HEK293 (cell line): ENCODE measurements around the gene VTA1.

ENCODE experiments used
- CTCF ChIA-PET: fragments of 350-600 bp; formaldehyde crosslinking; extraction: SDS; loops from one replicate; lab custom pipeline; 2021; ENCODE audit warnings: antibody characterized with exemption; lab: Yijun Ruan, JAX
- POLR2A ChIA-PET: fragments of 300-600 bp; formaldehyde crosslinking; extraction: SDS; loops from one replicate; lab custom pipeline; 2020; ENCODE audit warnings: antibody characterized with exemption, inconsistent platforms; lab: Yijun Ruan, JAX
- H3K27ac ChIP-seq: fragments of 200-500 bp; sonication (Bioruptor generic); 2 replicates; pipeline ENCODE4 v1.5.1; 2014; ENCODE audit warnings: low read depth, low read length, control low read depth, inconsistent platforms; ENCODE audit errors: extremely low read depth
- H3K36me3 ChIP-seq, 2 experiments: fragments of 200-500 bp in 1 of 2; sonication (Bioruptor generic) in 1 of 2; 1 replicate in 1 of 2; 2 replicates in 1 of 2; pipeline ENCODE4 v1.5.1; 2014 to 2017; ENCODE audit warnings: inconsistent platforms in 2 of 2, low read length in 2 of 2; ENCODE audit not compliant: control insufficient read depth in 2 of 2, insufficient read depth in 1 of 2
- H3K4me1 ChIP-seq: fragments of 200-500 bp; sonication (Bioruptor generic); 2 replicates; pipeline ENCODE4 v1.5.1; 2014; ENCODE audit warnings: mild to moderate bottlenecking, low read length, inconsistent platforms; ENCODE audit not compliant: control insufficient read depth, insufficient read depth
- H3K4me3 ChIP-seq: 2 replicates; pipeline ENCODE4 v1.5.1; 2011; ENCODE audit warnings: low read depth, mild to moderate bottlenecking, control low read depth, low read length, moderate library complexity
- H3K9me3 ChIP-seq: fragments of 200-500 bp; sonication (Bioruptor generic); 2 replicates; pipeline ENCODE4 v1.5.1; 2014; ENCODE audit warnings: low read depth, low read length, inconsistent platforms; ENCODE audit not compliant: control insufficient read depth, insufficient read depth
- ATF2 ChIP-seq: fragments of 450-650 bp; formaldehyde crosslinking; IDR thresholded peaks from 2 replicates; pipeline ENCODE4 v1.5.1; 2016; ENCODE audit warnings: missing biosample characterization, missing genetic modification characterization, low read depth
- IKZF3 ChIP-seq: fragments of 450-650 bp; IDR thresholded peaks from 2 replicates; pipeline ENCODE4 v1.5.0; 2018; ENCODE audit warnings: missing biosample characterization, mild to moderate bottlenecking, missing genetic modification characterization, moderate library complexity
- KLF9 ChIP-seq: fragments of 450-650 bp; formaldehyde crosslinking; IDR thresholded peaks from 2 replicates; pipeline ENCODE4 v1.5.1; 2016; ENCODE audit warnings: missing biosample characterization, missing genetic modification characterization, low read depth
- MEIS1 ChIP-seq: sonication (generic); formaldehyde crosslinking; IDR thresholded peaks from 2 replicates; pipeline ENCODE4 v1.8.1; 2022; ENCODE audit warnings: missing genetic modification reagents, mild to moderate bottlenecking, borderline replicate concordance
- RBAK ChIP-seq: fragments of 450-650 bp; formaldehyde crosslinking; IDR thresholded peaks from 2 replicates; pipeline ENCODE4 v1.5.1; 2016; ENCODE audit warnings: missing biosample characterization, missing genetic modification characterization
- SALL2 ChIP-seq: fragments of 450-650 bp; formaldehyde crosslinking; IDR thresholded peaks from 2 replicates; pipeline ENCODE4 v1.5.0; 2017; ENCODE audit warnings: missing biosample characterization, mild to moderate bottlenecking, missing genetic modification characterization, borderline replicate concordance
- TSHZ1 ChIP-seq: fragments of 450-650 bp; formaldehyde crosslinking; IDR thresholded peaks from 2 replicates; pipeline ENCODE4 v1.5.1; 2016; ENCODE audit warnings: missing biosample characterization, missing genetic modification characterization, borderline replicate concordance
- WT1 ChIP-seq: fragments of 450-650 bp; formaldehyde crosslinking; IDR thresholded peaks from 2 replicates; pipeline ENCODE4 v1.5.1; 2016; ENCODE audit warnings: missing biosample characterization, missing genetic modification characterization
- ZBTB17 ChIP-seq: fragments of 450-650 bp; formaldehyde crosslinking; IDR thresholded peaks from 2 replicates; pipeline ENCODE4 v1.5.1; 2016; ENCODE audit warnings: missing biosample characterization, missing genetic modification characterization
- ZNF114 ChIP-seq: fragments of 450-650 bp; formaldehyde crosslinking; IDR thresholded peaks from 2 replicates; pipeline ENCODE4 v1.5.0; 2017; ENCODE audit warnings: missing biosample characterization, missing genetic modification characterization
- ZNF2 ChIP-seq: fragments of 450-650 bp; formaldehyde crosslinking; IDR thresholded peaks from 2 replicates; pipeline ENCODE4 v1.5.1; 2016; ENCODE audit warnings: missing biosample characterization, missing genetic modification characterization
- ZNF280D ChIP-seq: fragments of 450-650 bp; formaldehyde crosslinking; IDR thresholded peaks from 2 replicates; pipeline ENCODE4 v1.5.1; 2016; ENCODE audit warnings: missing biosample characterization, missing genetic modification characterization
- ZNF521 ChIP-seq: fragments of 450-650 bp; formaldehyde crosslinking; IDR thresholded peaks from 2 replicates; pipeline ENCODE4 v1.5.1; 2017; ENCODE audit warnings: missing biosample characterization, mild to moderate bottlenecking, missing genetic modification characterization
- ZNF529 ChIP-seq: fragments of 450-650 bp; formaldehyde crosslinking; IDR thresholded peaks from 2 replicates; pipeline ENCODE4 v1.5.1; 2017; ENCODE audit warnings: missing genetic modification characterization, missing biosample characterization; ENCODE audit not compliant: insufficient replicate concordance
- ZNF560 ChIP-seq: fragments of 450-650 bp; formaldehyde crosslinking; IDR thresholded peaks from 2 replicates; pipeline ENCODE4 v1.5.1; 2017; ENCODE audit warnings: missing biosample characterization, missing genetic modification characterization, borderline replicate concordance
- ZNF610 ChIP-seq: fragments of 450-650 bp; formaldehyde crosslinking; IDR thresholded peaks from 2 replicates; pipeline ENCODE4 v1.5.1; 2016; ENCODE audit warnings: missing biosample characterization, missing genetic modification characterization, borderline replicate concordance
- ZNF621 ChIP-seq: fragments of 450-650 bp; formaldehyde crosslinking; IDR thresholded peaks from 2 replicates; pipeline ENCODE4 v1.5.1; 2017; ENCODE audit warnings: missing biosample characterization, missing genetic modification characterization
- ZNF623 ChIP-seq: fragments of 450-650 bp; formaldehyde crosslinking; IDR thresholded peaks from 2 replicates; pipeline ENCODE4 v1.5.1; 2016; ENCODE audit warnings: missing biosample characterization, missing genetic modification characterization
- ZNF660 ChIP-seq: fragments of 450-650 bp; IDR thresholded peaks from 2 replicates; pipeline ENCODE4 v1.5.1; 2018; ENCODE audit warnings: missing biosample characterization, mild to moderate bottlenecking, missing genetic modification characterization
- ZNF677 ChIP-seq: fragments of 450-650 bp; IDR thresholded peaks from 2 replicates; pipeline ENCODE4 v1.5.0; 2018; ENCODE audit warnings: missing biosample characterization, mild to moderate bottlenecking, missing genetic modification characterization, moderate library complexity
- ZNF747 ChIP-seq: fragments of 450-650 bp; formaldehyde crosslinking; IDR thresholded peaks from 2 replicates; pipeline ENCODE4 v1.5.1; 2016; ENCODE audit warnings: missing biosample characterization, missing genetic modification characterization

The VTA1 gene

GRCh38 chr6:142185641-142186040 is 38.6 kb downstream of the VTA1 start (continued):
- TF ChIP-seq ZNF280D (tag by site-specific recombination), result no peak
- no peak for TF ChIP-seq ZNF2 (tag by site-specific recombination)
- TF ChIP-seq ATF2 (tag by site-specific recombination), result no peak

- Histone ChIP-seq H3K4me1 (peaks cover 13% of the 10 kb centered on the region), H3K27ac (no peak overlapping the region), H3K4me3 (no peak overlapping the region), H3K9me3 (no peaks in the 10 kb centered on the region), H3K36me3 (peaks cover 0 to 12% of the 10 kb centered on the region in 2 experiments; a peak in 1 of 3 replicates)
- ChIA-PET POLR2A (no interaction called here), CTCF (interaction anchor here (0.6 to 2.7 kb wide), 9 partner anchors 21 to 138 kb away, joined by 3 to 37 read pairs (median 6); partner anchors contain the start of gene NMBR)
- TF ChIP-seq ZNF560 (tag by site-specific recombination), result no peak
- no peak for TF ChIP-seq ZNF529 (tag by site-specific recombination)
- TF ChIP-seq MEIS1 (CRISPR knock-in tag), result no peak
- TF ChIP-seq ZNF621 (tag by site-specific recombination), result no peak
- no peak for TF ChIP-seq ZNF521 (tag by site-specific recombination)
- TF ChIP-seq RBAK (tag by site-specific recombination), result no peak
- TF ChIP-seq IKZF3 (tag by site-specific recombination), result 0 out of 2 replicates have a peak, but pooled peaks have one; percentile 27
- no peak for TF ChIP-seq ZNF623 (tag by site-specific recombination)
- TF ChIP-seq ZNF677 (tag by site-specific recombination), result no peak
- peak; percentile 76; the same call in 1 of the 2 replicates for TF ChIP-seq TSHZ1 (tag by site-specific recombination)
- TF ChIP-seq ZNF280D (tag by site-specific recombination), result no peak
- TF ChIP-seq ZNF114 (tag by site-specific recombination), result no peak
- no peak for TF ChIP-seq SALL2 (tag by site-specific recombination)
- TF ChIP-seq KLF9 (tag by site-specific recombination), result no peak
- peak; percentile 59; the same call in 1 of the 2 replicates for TF ChIP-seq ZBTB17
- peak; percentile 58; the same call in 1 of the 2 replicates for TF ChIP-seq WT1 (tag by site-specific recombination)
- no peak for TF ChIP-seq ZNF747 (tag by site-specific recombination)
- TF ChIP-seq ZNF660 (tag by site-specific recombination), result peak; percentile 72; the same call in 1 of the 2 replicates
- TF ChIP-seq ZNF610, result no peak
Observed at GRCh38 chr6:142187209-142187608, 40.1 kb downstream of the VTA1 start.
